BJ (cell line): ENCODE results near the gene MAP3K20. TPM values are rescaled to one million over a fixed set of nuclear protein-coding genes. Genes with fewer than 3 reads are reported as not detected.
"Not testable (repeated sequence)": the region's sequence is repeated elsewhere in the genome, so short reads cannot be mapped to it uniquely, and the experiment has no call there.

ENCODE experiments used
- CTCF ChIA-PET: fragments of 350-600 bp; formaldehyde crosslinking; extraction: SDS; loops from one replicate; lab custom pipeline; 2021; ENCODE audit warnings: antibody characterized with exemption, inconsistent platforms; lab: Yijun Ruan, JAX
- POLR2A ChIA-PET: fragments of 300-600 bp; sonication (Branson Sonifier 250); formaldehyde crosslinking; extraction: SDS; loops from one replicate; lab custom pipeline; 2021; ENCODE audit warnings: antibody characterized with exemption; lab: Charles Lee
- DNase-seq: peaks from one replicate; pipeline ENCODE4 v3.0.0-alpha.2; 2011; ENCODE audit warnings: low read depth
- H3K27me3 ChIP-seq: 2 replicates; pipeline ENCODE4 v1.6.0; 2011; ENCODE audit warnings: low read length; ENCODE audit not compliant: control insufficient read depth, insufficient read depth
- H3K36me3 ChIP-seq: 2 replicates; pipeline ENCODE4 v1.5.1; 2011; ENCODE audit warnings: low read length; ENCODE audit not compliant: control insufficient read depth, insufficient read depth
- H3K4me3 ChIP-seq: 2 replicates; pipeline ENCODE4 v1.5.1; 2011; ENCODE audit warnings: low read depth, mild to moderate bottlenecking, control low read depth, low read length
- polyA plus RNA-seq: library from polyadenylated mRNA; depleted of rRNA; stranded (reverse); fragments of >200 nt; gene quantifications from 2 replicates; pipeline ENCODE4 v1.2.3, GENCODE V29; 2011
- TF ChIP-seq, protein P1 (sequence below): IDR thresholded peaks from 2 replicates; pipeline ENCODE4 v1.5.1; 2011; ENCODE audit warnings: low read depth, mild to moderate bottlenecking, control low read depth, inconsistent platforms, low read length, moderate library complexity; ENCODE audit not compliant: insufficient read depth

The MAP3K20 gene
- polyA plus RNA-seq, 1 experiment, result 45.4 TPM

DNA sequence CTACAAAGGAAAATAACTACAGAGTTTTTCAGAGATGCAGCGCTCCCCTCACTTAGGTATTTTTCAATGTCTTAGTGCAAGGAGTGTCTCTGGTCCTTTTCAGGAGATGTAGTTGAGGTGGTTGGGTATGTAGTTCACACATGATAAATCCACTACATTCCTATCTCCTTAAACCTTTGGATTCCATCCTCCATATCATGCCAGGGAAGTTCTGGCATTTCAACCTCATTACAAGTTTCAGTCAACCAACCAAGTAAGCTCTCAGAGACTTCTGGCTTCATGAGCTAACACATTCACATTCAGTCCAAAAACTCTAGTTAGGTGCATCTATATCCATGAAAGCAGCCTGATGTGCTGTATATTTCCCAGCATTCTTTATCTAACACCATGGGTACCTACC lies 47.3 kb downstream of the MAP3K20 start:
- no peak overlapping the region for H3K4me3 ChIP-seq
- ChIA-PET CTCF (interaction anchor here (1.1 to 1.2 kb wide), 2 partner anchors 12 to 95 kb away, joined by 3 read pairs; no protein-coding TSS in a partner anchor), POLR2A (interaction anchor here (1.3 kb wide), 1 partner anchor 28 kb away, joined by 3 read pairs; no protein-coding TSS in a partner anchor)
- TF ChIP-seq, protein P1, sequence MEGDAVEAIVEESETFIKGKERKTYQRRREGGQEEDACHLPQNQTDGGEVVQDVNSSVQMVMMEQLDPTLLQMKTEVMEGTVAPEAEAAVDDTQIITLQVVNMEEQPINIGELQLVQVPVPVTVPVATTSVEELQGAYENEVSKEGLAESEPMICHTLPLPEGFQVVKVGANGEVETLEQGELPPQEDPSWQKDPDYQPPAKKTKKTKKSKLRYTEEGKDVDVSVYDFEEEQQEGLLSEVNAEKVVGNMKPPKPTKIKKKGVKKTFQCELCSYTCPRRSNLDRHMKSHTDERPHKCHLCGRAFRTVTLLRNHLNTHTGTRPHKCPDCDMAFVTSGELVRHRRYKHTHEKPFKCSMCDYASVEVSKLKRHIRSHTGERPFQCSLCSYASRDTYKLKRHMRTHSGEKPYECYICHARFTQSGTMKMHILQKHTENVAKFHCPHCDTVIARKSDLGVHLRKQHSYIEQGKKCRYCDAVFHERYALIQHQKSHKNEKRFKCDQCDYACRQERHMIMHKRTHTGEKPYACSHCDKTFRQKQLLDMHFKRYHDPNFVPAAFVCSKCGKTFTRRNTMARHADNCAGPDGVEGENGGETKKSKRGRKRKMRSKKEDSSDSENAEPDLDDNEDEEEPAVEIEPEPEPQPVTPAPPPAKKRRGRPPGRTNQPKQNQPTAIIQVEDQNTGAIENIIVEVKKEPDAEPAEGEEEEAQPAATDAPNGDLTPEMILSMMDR, result no peak
- no peaks in the 10 kb centered on the region for H3K27me3 ChIP-seq
- no peaks in the 10 kb centered on the region; the same call in 1 of the 2 replicates for H3K36me3 ChIP-seq
- no peak for DNase-seq

DNA sequence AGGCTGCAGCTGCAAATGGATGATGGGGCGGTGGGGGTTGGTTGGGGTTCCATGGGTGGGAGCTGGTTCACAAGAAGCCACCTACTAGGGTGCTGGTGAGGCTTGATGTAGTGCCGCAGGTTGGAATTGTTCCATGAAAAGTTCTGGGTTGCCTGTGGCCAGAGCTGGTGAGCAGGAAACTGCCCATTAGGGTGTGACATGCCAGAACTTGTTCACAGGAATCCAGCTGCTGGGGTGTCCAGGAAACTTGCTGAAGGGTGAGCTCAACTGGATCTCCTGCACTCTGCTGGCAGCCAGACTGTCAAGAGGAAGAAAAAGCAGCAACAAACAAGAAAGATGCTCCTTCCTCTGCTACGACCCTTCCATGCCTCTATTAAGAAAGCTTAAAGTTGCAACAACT lies 48.8 kb downstream of the MAP3K20 start:
- DNase-seq, result no peak

DNA sequence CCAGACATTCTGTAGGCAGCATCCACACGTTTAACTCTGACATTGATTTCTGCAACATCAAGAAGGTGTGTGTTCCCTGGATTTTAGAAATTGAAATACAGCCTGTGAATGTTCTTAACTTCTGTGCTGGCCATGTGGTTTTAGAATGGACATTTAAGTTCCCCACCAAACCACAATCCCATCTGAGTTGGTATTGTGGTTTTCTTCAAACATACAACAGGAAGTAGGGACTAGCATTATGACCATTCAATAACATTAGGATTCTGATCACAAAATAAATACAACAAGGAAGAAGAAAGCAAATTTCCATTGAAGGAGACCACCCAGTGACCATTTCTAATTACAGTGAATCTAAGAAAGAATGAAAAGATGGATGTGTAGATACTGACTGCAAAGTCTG lies 51.2 kb downstream of the MAP3K20 start:
- DNase-seq, result no peak
- H3K4me3 ChIP-seq, result no peak overlapping the region
- POLR2A ChIA-PET, result no interaction called here
- CTCF ChIA-PET, result no interaction called here
- no peaks in the 10 kb centered on the region; the same call in 1 of the 2 replicates for H3K36me3 ChIP-seq
- H3K27me3 ChIP-seq, result no peaks in the 10 kb centered on the region
- TF ChIP-seq, protein P1, result no peak

More for the DNA sequence above, 48.8 kb downstream of the MAP3K20 start:
- no peaks in the 10 kb centered on the region; the same call in 1 of the 2 replicates for H3K36me3 ChIP-seq
- ChIA-PET POLR2A (interaction anchor here (1.2 kb wide), 1 partner anchor 15 kb away, joined by 3 read pairs; no protein-coding TSS in a partner anchor), CTCF (interaction anchor here (0.9 to 1.3 kb wide), 5 partner anchors 8 to 97 kb away, joined by 3 to 5 read pairs (median 4); no protein-coding TSS in a partner anchor)
- no peaks in the 10 kb centered on the region for H3K27me3 ChIP-seq
- TF ChIP-seq, protein P1, result no peak
- no peak overlapping the region for H3K4me3 ChIP-seq

DNA sequence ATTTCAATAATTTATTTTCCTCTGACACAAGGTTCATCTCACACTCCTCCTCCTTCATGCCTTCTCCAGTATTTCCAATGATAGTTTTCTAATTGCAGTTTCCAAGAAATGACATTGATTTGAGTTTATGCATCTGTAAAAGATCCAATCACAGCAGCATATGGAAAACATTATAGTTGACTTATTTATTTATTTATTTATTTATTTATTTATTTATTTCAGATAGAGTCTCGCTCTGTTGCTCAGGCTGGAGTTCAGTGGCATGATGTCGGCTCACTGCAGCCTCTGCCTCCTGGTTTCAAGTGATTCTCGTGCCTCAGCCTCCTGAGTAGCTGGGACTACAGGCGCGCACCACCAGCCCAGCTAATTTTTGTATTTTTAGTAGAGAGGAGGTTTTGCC lies 52.5 kb downstream of the MAP3K20 start:
- H3K4me3 ChIP-seq, DNase-seq, H3K36me3 ChIP-seq, CTCF ChIA-PET, POLR2A ChIA-PET, H3K27me3 ChIP-seq: not testable (repeated sequence)

DNA sequence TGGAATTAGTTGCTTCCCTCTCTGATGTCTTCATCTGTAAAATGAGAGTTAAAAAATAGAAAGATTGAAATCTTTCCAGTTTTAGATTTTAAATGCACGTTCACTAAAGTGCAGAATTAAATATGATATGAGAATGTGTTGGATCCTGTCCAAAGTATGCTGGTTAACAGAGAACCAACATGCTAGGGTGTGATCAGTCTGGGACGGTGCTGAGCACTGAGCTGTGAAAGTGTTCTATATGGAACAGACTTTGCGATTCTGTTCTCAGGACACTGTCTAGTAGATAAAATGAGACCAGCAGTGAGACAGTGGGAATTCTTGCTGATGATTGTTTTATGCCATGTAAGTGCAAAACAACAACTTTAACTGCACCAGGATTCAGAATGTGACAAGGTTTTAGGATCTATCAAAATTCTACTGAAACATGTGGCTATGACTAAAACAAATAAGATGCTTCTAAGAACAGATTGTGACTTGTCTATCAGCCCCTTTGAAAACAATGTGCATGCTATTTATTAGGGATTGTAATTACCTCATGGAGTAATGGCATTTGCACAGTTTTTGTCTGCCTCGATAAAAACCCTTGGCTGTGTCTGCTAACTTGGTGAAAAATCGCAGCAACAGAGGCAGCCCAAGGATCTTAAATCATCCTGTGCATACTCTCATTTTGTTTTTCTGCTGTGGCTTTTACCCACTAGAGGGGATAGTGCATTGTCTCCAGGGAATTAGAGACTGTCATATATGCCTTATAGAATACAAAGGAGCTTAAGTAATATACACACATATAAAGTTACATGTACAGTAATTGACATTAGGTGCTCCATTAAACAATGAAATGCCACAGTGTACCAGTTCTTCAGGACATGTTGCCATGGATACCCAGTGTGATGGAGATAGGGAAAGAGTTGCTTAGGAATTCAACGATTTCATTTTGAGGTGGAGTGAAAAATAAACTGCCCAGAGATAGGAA lies 55.1 kb downstream of the MAP3K20 start:
- POLR2A ChIA-PET, result interaction anchor here (0.5 kb wide), 1 partner anchor 149 kb away, joined by 3 read pairs; no protein-coding TSS in a partner anchor
- Histone ChIP-seq H3K27me3 (no peaks in the 10 kb centered on the region), H3K36me3 (no peaks in the 10 kb centered on the region), H3K4me3 (no peak overlapping the region)
- TF ChIP-seq, protein P1, result no peak
- DNase-seq, result no peak
- CTCF ChIA-PET, result interaction anchor here (0.6 to 1.5 kb wide), 2 partner anchors 17 to 80 kb away, joined by 3 to 5 read pairs; no protein-coding TSS in a partner anchor
